Camera-type eye (tissue), 1 donor: ENCODE data around the gene TOMM22. TPM values are rescaled to one million over a fixed set of nuclear protein-coding genes. Genes with fewer than 3 reads are reported as not detected.

Source experiments
- total RNA-seq: library from RNA; depleted of rRNA; stranded (reverse); fragments of >200 nt; gene quantifications from one replicate; pipeline ENCODE4 v1.2.3, GENCODE V29; 2014

The TOMM22 gene
- total RNA-seq: 40.1 TPM

GRCh38 chr22:38681582-38682335 lies at the start of gene TOMM22:
TOMM22 (plus strand) TSS chr22:38681957; CDS start chr22:38681979, 22 bp downstream.

GRCh38 chr22:38656256-38657044 lies 25.3 kb upstream of the TOMM22 start, which contains the start of the genes CBY1 and FAM227A:
CBY1 (plus strand) TSS chr22:38656638; CDS start chr22:38668055, 11,417 bp downstream.
FAM227A (minus strand) TSS chr22:38656392; CDS start chr22:38650168, 6,224 bp downstream.

GRCh38 chr22:38700789-38701628 lies 19.3 kb downstream of the TOMM22 start, which contains the start of gene JOSD1:
JOSD1 (minus strand) TSS chr22:38700943; CDS start chr22:38699987, 956 bp downstream.

GRCh38 chr22:38705235-38706100 lies 23.7 kb downstream of the TOMM22 start, which contains the start of gene GTPBP1:
GTPBP1 (plus strand) TSS chr22:38705944; CDS start chr22:38705956, 12 bp downstream.

Other genes with a start within 250 kb of the TOMM22 start
- 0.93 TPM for gene KCNJ4, start 226.8 kb upstream of the TOMM22 start, total RNA-seq
- 23.1 TPM for gene KDELR3, start 213.9 kb upstream of the TOMM22 start, total RNA-seq
- gene DDX17, start 175.6 kb upstream of the TOMM22 start, total RNA-seq: 941 TPM
- 6.5 TPM for gene DMC1, start 111.8 kb upstream of the TOMM22 start, total RNA-seq
- gene FAM227A, start 25.6 kb upstream of the TOMM22 start, total RNA-seq: 23.3 TPM
- gene CBY1, start 25.3 kb upstream of the TOMM22 start, total RNA-seq: 23.1 TPM
- gene JOSD1, start 19.0 kb downstream of the TOMM22 start, total RNA-seq: 42.9 TPM
- gene GTPBP1, start 24.0 kb downstream of the TOMM22 start, total RNA-seq: 79.7 TPM
- 118 TPM for gene SUN2, start 74.0 kb downstream of the TOMM22 start, total RNA-seq
- 25.4 TPM for gene DNAL4, start 112.2 kb downstream of the TOMM22 start, total RNA-seq
- gene NPTXR, start 162.1 kb downstream of the TOMM22 start, total RNA-seq: 17.3 TPM
- 43.9 TPM for gene CBX6, start 190.3 kb downstream of the TOMM22 start, total RNA-seq